ENCODE results near the gene RAB5IF. TPM values are rescaled to one million over a fixed set of nuclear protein-coding genes. Genes with fewer than 3 reads are reported as not detected.

The RAB5IF gene
- total RNA-seq, 1 experiment from 2014 or later, result 150 TPM

GRCh38 chr20:36571564-36572504 lies 33.7 kb upstream of the RAB5IF start:
- intact Hi-C loops (cut with micrococcal nuclease; ENCODE audit: unreplicated experiment), result loop anchor here (2.0 kb wide), 1 partner anchor 109 kb away; no protein-coding TSS in a partner anchor
- Histone ChIP-seq H3K27me3 (replicated peaks; ENCODE audit: insufficient read depth, low read depth, low read length, poor library complexity) (no peaks in the 10 kb centered on the region), H3K36me3 (ENCODE audit: insufficient read depth, low read length, poor library complexity, severe bottlenecking) (no peaks in the 10 kb centered on the region), H3K4me3 (ENCODE audit: low read depth, low read length, poor library complexity, severe bottlenecking) (peak overlapping the region; percentile 95), H3K27ac (ENCODE audit: low read depth, low read length, poor library complexity, severe bottlenecking) (peak overlapping the region; percentile 82), H3K9me3 (ENCODE audit: low read depth, low read length, poor library complexity, severe bottlenecking) (no peaks in the 10 kb centered on the region), H3K4me1 (ENCODE audit: insufficient read depth, low read length, poor library complexity, severe bottlenecking) (peaks cover 36% of the 10 kb centered on the region)
- no peak for DNase-seq (ENCODE audit: low spot score)
- CTCF ChIA-PET, result no interaction called here
- TF ChIP-seq EZH2 (IDR thresholded peaks at IDR 0.05; ENCODE audit: borderline replicate concordance, low read depth, low read length, poor library complexity, severe bottlenecking), result no peak
- TF ChIP-seq CTCF (conservative IDR thresholded peaks at IDR 0.05; ENCODE audit: low read depth, low read length), result no peak
- POLR2A ChIA-PET (ENCODE audit: low non-redundant PET), result interaction anchor here (0.6 kb wide), 1 partner anchor 1287 kb away, joined by 12 read pairs; the partner anchor contains the start of gene EIF6
- BruUV-seq (replicated peaks), result no TSS peak

DNA sequence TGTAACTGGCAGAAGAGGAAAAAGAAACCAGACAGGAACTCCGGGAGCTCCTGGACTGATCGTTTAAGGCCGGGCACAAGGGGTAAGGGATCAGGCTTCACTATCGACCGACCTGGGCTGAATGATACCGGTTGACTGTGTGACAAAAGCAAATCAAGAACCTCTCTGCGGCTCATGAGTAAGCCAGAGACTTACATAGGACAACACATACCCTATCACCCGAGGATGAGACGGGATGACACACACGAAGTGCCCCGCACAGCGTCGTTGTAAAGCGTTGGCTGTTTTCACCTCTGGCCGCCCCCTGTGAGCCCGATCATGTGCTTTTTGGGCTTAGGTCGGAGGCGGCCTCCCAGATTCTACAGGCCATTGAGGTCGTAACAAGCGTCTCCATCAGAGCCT lies 32.9 kb upstream of the RAB5IF start:
- peak; percentile 52 for DNase-seq (ENCODE audit: low spot score)
- Histone ChIP-seq H3K4me3 (ENCODE audit: low read depth, low read length, poor library complexity, severe bottlenecking) (peak overlapping the region; percentile 95), H3K9me3 (ENCODE audit: low read depth, low read length, poor library complexity, severe bottlenecking) (no peaks in the 10 kb centered on the region), H3K4me1 (ENCODE audit: insufficient read depth, low read length, poor library complexity, severe bottlenecking) (peaks cover 36% of the 10 kb centered on the region), H3K27me3 (replicated peaks; ENCODE audit: insufficient read depth, low read depth, low read length, poor library complexity) (no peaks in the 10 kb centered on the region), H3K36me3 (ENCODE audit: insufficient read depth, low read length, poor library complexity, severe bottlenecking) (no peaks in the 10 kb centered on the region), H3K27ac (ENCODE audit: low read depth, low read length, poor library complexity, severe bottlenecking) (peak overlapping the region; percentile 82)
- POLR2A ChIA-PET (ENCODE audit: low non-redundant PET), result interaction anchor here (0.7 kb wide), 1 partner anchor 972 kb away, joined by 13 read pairs; no protein-coding TSS in a partner anchor
- intact Hi-C loops (cut with micrococcal nuclease; ENCODE audit: unreplicated experiment), result loop anchor here (2.0 kb wide), 1 partner anchor 110 kb away; no protein-coding TSS in a partner anchor
- TSS peak; percentile 83 for BruUV-seq (replicated peaks)
- CTCF ChIA-PET, result interaction anchor here (0.6 kb wide), 2 partner anchors 33 to 290 kb away, joined by 3 to 8 read pairs; partner anchors contain the start of gene RAB5IF
- TF ChIP-seq CTCF (conservative IDR thresholded peaks at IDR 0.05; ENCODE audit: low read depth, low read length), result no peak

DNA sequence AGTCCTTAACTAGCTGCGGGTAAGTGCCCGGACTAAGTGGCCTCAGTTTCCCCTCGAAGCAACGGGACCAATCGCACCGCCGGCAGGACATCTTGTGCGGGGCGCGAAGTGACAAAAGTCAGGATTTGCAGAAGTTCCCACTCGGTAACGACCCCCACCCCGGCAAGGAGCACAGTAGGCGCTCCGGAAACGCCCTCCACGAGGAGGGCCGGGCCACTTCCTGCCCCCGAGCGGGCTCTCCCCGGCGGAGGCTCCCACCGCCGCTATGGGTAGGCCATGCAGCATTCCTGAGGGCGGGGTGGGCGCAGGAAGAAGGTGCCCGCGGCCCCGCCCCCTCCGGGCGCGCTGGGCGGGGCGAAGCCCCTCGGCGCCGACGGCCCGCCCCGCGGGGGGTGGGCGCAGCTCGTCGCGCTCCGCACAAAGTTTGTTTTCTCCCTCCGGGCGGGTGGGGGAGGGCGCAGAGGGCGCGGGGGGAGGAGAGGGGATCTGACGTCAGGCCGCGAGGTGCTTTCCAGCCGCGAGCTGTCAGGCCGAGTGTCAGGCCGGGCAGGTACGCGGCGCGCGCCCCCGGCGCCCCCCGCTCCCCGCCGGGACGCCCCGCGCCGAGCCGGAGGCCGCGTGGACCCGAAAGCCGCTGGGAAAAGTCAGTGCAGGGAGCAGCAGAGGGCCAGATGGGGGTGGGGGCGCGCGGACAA lies 32.3 kb upstream of the RAB5IF start, which contains the start of gene TGIF2:
Gene TGIF2 (plus strand): TSS at position 495 of the 695 bp plus-strand sequence. CDS start 5,178 bp downstream, outside the sequence.
- intact Hi-C loops (cut with micrococcal nuclease; ENCODE audit: unreplicated experiment), result loop anchor here (2.0 kb wide), 1 partner anchor 110 kb away; no protein-coding TSS in a partner anchor
- POLR2A ChIA-PET (ENCODE audit: low non-redundant PET), result interaction anchor here (0.7 kb wide), 3 partner anchors 13 to 973 kb away, joined by 3 to 13 read pairs (median 5); no protein-coding TSS in a partner anchor
- H3K27me3 ChIP-seq (replicated peaks; ENCODE audit: insufficient read depth, low read depth, low read length, poor library complexity), result no peaks in the 10 kb centered on the region

More for the DNA sequence above, 32.3 kb upstream of the RAB5IF start, which contains the start of gene TGIF2:
- peak; percentile 98 for DNase-seq (ENCODE audit: low spot score)
- CTCF ChIA-PET, result interaction anchor here (0.6 kb wide), 2 partner anchors 33 to 290 kb away, joined by 3 to 8 read pairs; partner anchors contain the start of gene RAB5IF
- no peak for TF ChIP-seq EZH2 (IDR thresholded peaks at IDR 0.05; ENCODE audit: borderline replicate concordance, low read depth, low read length, poor library complexity, severe bottlenecking)
- TF ChIP-seq CTCF (conservative IDR thresholded peaks at IDR 0.05; ENCODE audit: low read depth, low read length), result no peak
- H3K4me1 ChIP-seq (ENCODE audit: insufficient read depth, low read length, poor library complexity, severe bottlenecking), result peaks cover 36% of the 10 kb centered on the region
- BruUV-seq (replicated peaks), result no TSS peak
- no peaks in the 10 kb centered on the region for H3K9me3 ChIP-seq (ENCODE audit: low read depth, low read length, poor library complexity, severe bottlenecking)
- H3K27ac ChIP-seq (ENCODE audit: low read depth, low read length, poor library complexity, severe bottlenecking), result peak within 1 kb of the TSS; percentile 95
- peaks cover under 1% of the 10 kb centered on the region for H3K36me3 ChIP-seq (ENCODE audit: insufficient read depth, low read length, poor library complexity, severe bottlenecking)
- H3K4me3 ChIP-seq (ENCODE audit: low read depth, low read length, poor library complexity, severe bottlenecking), result peak within 1 kb of the TSS; percentile 95

Measured in A673 (cell line).